AG04449 (cell line): ENCODE data around the gene CALCOCO1.

Experiments
- CTCF ChIA-PET: fragments of 350-600 bp; formaldehyde crosslinking; extraction: SDS; loops from one replicate; lab custom pipeline; 2021; ENCODE audit warnings: antibody characterized with exemption; lab: Yijun Ruan, JAX
- POLR2A ChIA-PET: fragments of 400-600, 350-600 bp; formaldehyde crosslinking; extraction: SDS; loops from one replicate; lab custom pipeline; 2020; ENCODE audit warnings: antibody characterized with exemption, inconsistent platforms; lab: Yijun Ruan, JAX
- DNase-seq: peaks from one replicate; pipeline ENCODE4 v3.0.0-alpha.2; 2010; ENCODE audit warnings: low read depth, low spot score
- H3K4me3 ChIP-seq: 2 replicates; pipeline ENCODE4 v1.5.1; 2011; ENCODE audit warnings: low read depth, mild to moderate bottlenecking, control low read depth, low read length
- TF ChIP-seq, protein P1 (sequence below): IDR thresholded peaks from one replicate; pipeline ENCODE4 v1.5.1; 2011; ENCODE audit warnings: mild to moderate bottlenecking, moderate library complexity, low read length, control low read depth, inconsistent platforms; ENCODE audit not compliant: insufficient read depth; ENCODE audit errors: missing control alignments

CALCOCO1 gene, protein sequence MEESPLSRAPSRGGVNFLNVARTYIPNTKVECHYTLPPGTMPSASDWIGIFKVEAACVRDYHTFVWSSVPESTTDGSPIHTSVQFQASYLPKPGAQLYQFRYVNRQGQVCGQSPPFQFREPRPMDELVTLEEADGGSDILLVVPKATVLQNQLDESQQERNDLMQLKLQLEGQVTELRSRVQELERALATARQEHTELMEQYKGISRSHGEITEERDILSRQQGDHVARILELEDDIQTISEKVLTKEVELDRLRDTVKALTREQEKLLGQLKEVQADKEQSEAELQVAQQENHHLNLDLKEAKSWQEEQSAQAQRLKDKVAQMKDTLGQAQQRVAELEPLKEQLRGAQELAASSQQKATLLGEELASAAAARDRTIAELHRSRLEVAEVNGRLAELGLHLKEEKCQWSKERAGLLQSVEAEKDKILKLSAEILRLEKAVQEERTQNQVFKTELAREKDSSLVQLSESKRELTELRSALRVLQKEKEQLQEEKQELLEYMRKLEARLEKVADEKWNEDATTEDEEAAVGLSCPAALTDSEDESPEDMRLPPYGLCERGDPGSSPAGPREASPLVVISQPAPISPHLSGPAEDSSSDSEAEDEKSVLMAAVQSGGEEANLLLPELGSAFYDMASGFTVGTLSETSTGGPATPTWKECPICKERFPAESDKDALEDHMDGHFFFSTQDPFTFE

DNA sequence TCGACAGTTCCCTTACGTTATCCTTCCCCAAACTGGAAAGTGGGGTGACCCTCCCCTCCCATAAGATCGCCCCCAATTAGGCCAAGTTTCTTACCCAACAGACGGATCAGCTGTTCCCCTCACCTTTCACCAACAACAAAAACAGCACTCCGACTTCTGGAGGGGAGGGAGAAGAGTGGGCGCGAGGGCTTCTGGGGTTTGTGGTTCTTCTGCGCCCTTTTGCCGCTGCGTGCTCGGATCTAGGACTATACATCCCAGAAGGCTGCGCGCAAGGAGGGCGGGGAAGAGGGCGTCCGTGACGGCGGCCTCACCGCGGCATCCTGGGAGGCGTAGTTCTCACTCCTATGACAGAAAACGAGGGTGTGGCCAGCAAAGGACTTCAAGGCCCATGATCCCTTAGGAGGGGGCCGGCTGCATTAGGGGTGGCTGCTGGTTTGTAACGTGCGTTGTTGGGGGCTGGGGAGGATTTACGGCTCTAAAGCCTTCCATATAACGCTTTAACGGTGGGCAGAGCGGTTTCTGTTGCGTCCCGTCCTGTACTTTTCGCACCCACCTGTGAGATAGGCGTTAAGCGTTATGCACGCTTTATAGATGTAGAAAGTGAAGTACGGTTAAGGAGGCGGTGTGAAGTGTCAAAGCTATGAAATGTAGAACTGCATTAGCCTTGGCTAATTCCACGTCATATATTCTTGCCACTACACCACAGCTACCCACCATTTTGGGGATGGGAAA, at the start of gene CALCOCO1:
TSS of gene CALCOCO1 (minus strand) at position 143 of the 732 bp plus-strand sequence. CDS start 2,210 bp downstream, outside the sequence.
- ChIA-PET POLR2A (no interaction called here), CTCF (interaction anchor here (0.9 to 24.8 kb wide), 6 partner anchors 11 to 30 kb away, joined by 3 to 941 read pairs (median 14); no protein-coding TSS in a partner anchor)
- peak; percentile 80 for DNase-seq

DNA sequence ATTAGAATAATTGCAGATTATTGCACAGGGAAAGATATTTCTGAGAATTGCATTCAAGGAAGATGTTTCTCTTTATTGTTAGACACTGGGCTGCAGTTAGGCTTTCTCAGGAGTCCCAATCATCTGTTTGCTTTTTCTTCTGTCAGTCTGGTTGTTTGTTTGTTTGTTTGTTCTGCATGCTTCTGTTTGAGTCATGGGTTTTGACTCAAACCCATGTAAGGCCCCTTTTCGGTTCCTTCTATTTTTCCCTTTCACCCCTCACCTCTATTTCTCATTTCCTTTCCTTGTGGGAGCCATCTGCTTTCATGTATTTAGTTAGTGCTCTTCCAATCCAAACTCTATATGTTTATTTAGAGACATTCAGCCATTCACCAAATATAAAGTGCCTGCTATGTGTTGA, 49.6 kb upstream of the CALCOCO1 start:
- ChIA-PET CTCF (interaction anchor here (1.1 to 2.0 kb wide), 3 partner anchors 14 to 33 kb away, joined by 3 to 4 read pairs (median 4); no protein-coding TSS in a partner anchor), POLR2A (no interaction called here)
- TF ChIP-seq, protein P1, sequence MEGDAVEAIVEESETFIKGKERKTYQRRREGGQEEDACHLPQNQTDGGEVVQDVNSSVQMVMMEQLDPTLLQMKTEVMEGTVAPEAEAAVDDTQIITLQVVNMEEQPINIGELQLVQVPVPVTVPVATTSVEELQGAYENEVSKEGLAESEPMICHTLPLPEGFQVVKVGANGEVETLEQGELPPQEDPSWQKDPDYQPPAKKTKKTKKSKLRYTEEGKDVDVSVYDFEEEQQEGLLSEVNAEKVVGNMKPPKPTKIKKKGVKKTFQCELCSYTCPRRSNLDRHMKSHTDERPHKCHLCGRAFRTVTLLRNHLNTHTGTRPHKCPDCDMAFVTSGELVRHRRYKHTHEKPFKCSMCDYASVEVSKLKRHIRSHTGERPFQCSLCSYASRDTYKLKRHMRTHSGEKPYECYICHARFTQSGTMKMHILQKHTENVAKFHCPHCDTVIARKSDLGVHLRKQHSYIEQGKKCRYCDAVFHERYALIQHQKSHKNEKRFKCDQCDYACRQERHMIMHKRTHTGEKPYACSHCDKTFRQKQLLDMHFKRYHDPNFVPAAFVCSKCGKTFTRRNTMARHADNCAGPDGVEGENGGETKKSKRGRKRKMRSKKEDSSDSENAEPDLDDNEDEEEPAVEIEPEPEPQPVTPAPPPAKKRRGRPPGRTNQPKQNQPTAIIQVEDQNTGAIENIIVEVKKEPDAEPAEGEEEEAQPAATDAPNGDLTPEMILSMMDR = no peak
- H3K4me3 ChIP-seq = no peak overlapping the region
- DNase-seq = no peak

More for the DNA sequence above, at the start of gene CALCOCO1:
- TF ChIP-seq, protein P1 = no peak
- H3K4me3 ChIP-seq = peak within 1 kb of the TSS; percentile 95

DNA sequence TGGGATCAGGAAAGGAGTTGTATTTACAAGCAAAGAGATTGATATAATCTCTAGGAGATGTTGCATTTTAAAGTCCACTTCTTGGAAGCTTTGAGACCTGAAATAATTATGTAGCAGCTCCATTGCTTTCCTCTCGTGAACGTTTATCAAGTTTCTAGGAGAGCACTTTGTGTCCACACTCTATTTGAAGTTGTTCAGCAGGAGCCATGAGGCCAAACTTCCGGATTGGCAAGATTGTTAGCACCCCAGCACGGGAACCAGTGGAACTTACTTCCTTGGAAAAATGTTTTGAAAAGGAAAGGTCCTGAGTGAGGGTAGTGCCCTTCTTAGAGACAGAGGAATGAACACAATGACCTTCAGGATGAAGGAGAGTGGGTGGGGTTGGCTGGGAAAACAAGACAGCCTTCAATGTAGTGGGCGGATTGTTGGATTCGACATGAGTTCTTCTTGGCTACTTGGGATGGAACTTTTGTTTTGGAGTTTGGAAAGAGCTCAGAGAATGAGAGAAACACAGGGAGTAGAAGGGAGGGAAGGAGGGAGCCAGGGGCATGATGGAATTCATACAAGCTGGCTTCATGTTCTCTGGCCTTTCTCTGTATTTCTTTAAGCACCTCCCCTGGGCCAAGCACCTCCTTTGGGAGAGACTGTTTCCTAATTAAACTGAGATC, 48.4 kb upstream of the CALCOCO1 start:
- H3K4me3 ChIP-seq = no peak overlapping the region
- ChIA-PET POLR2A (no interaction called here), CTCF (interaction anchor here (1.0 to 2.0 kb wide), 4 partner anchors 16 to 59 kb away, joined by 3 to 5 read pairs (median 4); no protein-coding TSS in a partner anchor)
- TF ChIP-seq, protein P1 = no peak
- no peak for DNase-seq

DNA sequence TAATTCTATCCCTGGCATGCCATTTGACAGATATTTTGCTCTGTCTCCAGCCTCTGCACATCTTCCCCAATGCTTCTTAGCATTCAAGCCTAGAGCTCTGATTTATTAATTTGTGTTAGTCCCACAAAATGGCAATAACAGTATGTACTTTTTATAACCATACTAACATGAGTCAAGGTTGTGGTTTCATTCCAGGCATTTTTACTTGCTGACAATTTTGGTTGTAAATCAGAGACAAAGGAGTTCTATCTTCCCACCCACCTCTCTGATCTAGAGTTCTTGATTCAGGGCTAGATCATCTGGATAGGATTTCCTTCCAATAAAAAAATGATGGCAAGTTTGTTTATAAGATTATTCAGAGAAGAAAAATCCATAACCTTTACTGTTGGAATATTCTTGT, 43.0 kb upstream of the CALCOCO1 start:
- ChIA-PET CTCF (interaction anchor here (1.4 to 3.1 kb wide), 9 partner anchors 12 to 437 kb away, joined by 4 to 33 read pairs (median 8); partner anchors contain the start of gene HOXC10), POLR2A (interaction anchor here (0.6 to 1.3 kb wide), 3 partner anchors 13 to 231 kb away, joined by 3 read pairs; partner anchors contain the start of gene HOXC10)
- H3K4me3 ChIP-seq = no peak overlapping the region
- peak; percentile 90 for DNase-seq
- TF ChIP-seq, protein P1 = no peak

DNA sequence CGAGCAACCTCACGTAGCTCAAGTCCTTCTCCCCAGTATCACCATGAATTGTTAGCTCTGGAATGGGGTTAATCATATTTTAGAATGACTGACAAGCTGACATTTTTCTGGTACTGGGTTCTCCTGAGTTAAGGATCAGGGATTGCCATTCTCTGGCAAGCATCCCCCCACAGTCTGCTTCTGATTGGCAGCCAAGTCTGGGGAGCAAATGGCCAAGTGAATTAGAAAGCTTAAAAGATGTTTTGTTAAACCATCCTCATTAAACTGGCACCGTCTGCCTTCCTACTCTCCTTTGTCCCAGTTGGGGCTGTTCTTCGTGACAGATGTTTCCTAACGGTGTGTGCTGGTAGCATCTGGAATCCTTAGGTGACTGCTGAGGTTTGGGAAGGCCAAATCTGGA, 41.7 kb upstream of the CALCOCO1 start:
- TF ChIP-seq, protein P1 = no peak

More for the DNA sequence above, 41.7 kb upstream of the CALCOCO1 start:
- DNase-seq = no peak
- H3K4me3 ChIP-seq = no peak overlapping the region
- POLR2A ChIA-PET = interaction anchor here (1.0 to 1.6 kb wide), 3 partner anchors 200 to 219 kb away, joined by 3 to 4 read pairs (median 3); no protein-coding TSS in a partner anchor
- CTCF ChIA-PET = interaction anchor here (0.8 to 3.1 kb wide), 26 partner anchors 12 to 447 kb away, joined by 3 to 33 read pairs (median 4); partner anchors contain the start of gene HOXC10
